Upper lobe of left lung (tissue), 4 donors: ENCODE results near the gene OGA.

Experiments
- CTCF ChIP-seq, 6 experiments: fragments of 450-650 bp in 4 of 6; fragments of 200-600 bp in 2 of 6; sonication (generic) in 2 of 6; IDR thresholded peaks; one replicate each; pipeline ENCODE4 v1.5.1; 2016 to 2019; ENCODE audit warnings: antibody characterized with exemption in 6 of 6
- POLR2A ChIP-seq, 4 donors: fragments of 450-650 bp; IDR thresholded peaks; one replicate each; pipeline ENCODE4 v1.5.1; 2016 to 2017; ENCODE audit warnings: antibody characterized with exemption in 4 of 4, mild to moderate bottlenecking in 2 of 4

- TF ChIP-seq CTCF (IDR thresholded peaks at IDR 0.05) (no peak), POLR2A (IDR thresholded peaks at IDR 0.05) (no peak)
Observed at GRCh38 chr10:101856626-101857025, 38.4 kb upstream of the OGA start.
